LNCaP clone FGC (cell line): Measurements from ENCODE around the gene TMEM132D.
"Not testable (repeated sequence)": the region's sequence is repeated elsewhere in the genome, so short reads cannot be mapped to it uniquely, and the experiment has no call there.

ENCODE experiments used
- DNase-seq: peaks from one replicate; pipeline ENCODE4 v3.0.0-alpha.2; 2011; ENCODE audit warnings: low read depth
- H3K4me3 ChIP-seq: 2 replicates; pipeline ENCODE4 v1.5.1; 2011; ENCODE audit warnings: mild to moderate bottlenecking, low read depth, low read length, control low read depth
- TF ChIP-seq, protein P1 (sequence below): IDR thresholded peaks from 2 replicates; pipeline ENCODE4 v1.5.1; 2012; ENCODE audit warnings: mild to moderate bottlenecking; ENCODE audit not compliant: control insufficient read depth, insufficient read depth; ENCODE audit errors: extremely low read depth

The TMEM132D gene

DNA sequence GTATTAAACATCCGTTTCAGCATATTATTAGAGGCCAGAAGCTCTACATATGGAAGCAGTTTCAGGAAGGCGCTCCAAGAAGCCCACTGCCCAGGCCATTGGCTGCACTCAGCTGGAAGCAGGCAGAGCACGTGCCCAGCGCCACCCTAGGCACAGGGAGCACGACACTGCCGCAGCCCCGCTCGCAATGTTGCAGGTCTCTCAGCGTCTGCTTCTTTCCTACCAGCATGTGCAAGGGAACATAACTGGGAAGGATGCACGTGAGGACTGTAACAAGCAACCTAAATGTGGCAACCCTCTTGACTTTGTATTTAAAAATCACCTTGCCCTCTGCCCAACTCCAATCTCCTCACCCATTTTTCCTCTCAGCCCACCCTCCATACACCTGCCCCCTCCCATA, 3.5 kb downstream of the TMEM132D start:
- TF ChIP-seq, protein P1, sequence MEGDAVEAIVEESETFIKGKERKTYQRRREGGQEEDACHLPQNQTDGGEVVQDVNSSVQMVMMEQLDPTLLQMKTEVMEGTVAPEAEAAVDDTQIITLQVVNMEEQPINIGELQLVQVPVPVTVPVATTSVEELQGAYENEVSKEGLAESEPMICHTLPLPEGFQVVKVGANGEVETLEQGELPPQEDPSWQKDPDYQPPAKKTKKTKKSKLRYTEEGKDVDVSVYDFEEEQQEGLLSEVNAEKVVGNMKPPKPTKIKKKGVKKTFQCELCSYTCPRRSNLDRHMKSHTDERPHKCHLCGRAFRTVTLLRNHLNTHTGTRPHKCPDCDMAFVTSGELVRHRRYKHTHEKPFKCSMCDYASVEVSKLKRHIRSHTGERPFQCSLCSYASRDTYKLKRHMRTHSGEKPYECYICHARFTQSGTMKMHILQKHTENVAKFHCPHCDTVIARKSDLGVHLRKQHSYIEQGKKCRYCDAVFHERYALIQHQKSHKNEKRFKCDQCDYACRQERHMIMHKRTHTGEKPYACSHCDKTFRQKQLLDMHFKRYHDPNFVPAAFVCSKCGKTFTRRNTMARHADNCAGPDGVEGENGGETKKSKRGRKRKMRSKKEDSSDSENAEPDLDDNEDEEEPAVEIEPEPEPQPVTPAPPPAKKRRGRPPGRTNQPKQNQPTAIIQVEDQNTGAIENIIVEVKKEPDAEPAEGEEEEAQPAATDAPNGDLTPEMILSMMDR, result no peak
- no peak for DNase-seq
- no peak overlapping the region for H3K4me3 ChIP-seq

DNA sequence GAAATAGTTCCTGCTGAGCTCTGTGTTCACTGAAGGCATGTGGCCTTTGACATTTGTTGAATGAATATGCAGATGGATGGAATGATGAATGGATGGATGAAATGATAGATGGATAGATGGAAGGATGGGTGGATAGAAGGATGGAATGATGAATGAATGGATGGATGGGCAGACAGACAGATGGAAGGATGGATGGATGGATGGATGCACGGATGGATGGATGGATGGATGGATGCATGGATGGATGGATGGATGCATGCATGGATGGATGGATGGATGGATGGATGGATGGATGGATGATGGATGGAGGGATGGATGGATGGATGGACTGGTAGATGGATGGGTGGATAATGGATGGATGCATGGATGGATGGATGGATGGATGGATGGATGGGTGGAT, 4.8 kb downstream of the TMEM132D start:
- DNase-seq, H3K4me3 ChIP-seq: not testable (repeated sequence)

DNA sequence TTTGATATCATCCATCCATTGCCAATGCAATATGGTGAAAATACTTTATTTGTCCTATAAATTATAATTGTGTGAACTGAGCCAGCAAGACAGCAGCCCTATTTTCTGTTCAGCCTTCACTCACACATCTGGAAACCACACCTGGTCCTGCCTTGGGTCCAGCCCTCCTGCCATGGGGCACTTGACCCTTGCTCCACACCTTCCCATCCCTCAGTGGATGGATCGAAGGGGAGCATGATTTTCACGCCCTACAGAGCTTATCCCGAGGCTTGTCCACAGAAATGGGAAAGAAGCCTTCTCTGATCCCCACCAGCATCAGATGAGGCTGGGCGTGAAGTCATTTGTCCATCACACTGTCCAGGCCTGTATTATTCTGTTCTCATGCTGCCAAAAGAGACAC, 10.1 kb downstream of the TMEM132D start:
- no peak overlapping the region for H3K4me3 ChIP-seq
- TF ChIP-seq, protein P1, result no peak
- DNase-seq, result no peak

DNA sequence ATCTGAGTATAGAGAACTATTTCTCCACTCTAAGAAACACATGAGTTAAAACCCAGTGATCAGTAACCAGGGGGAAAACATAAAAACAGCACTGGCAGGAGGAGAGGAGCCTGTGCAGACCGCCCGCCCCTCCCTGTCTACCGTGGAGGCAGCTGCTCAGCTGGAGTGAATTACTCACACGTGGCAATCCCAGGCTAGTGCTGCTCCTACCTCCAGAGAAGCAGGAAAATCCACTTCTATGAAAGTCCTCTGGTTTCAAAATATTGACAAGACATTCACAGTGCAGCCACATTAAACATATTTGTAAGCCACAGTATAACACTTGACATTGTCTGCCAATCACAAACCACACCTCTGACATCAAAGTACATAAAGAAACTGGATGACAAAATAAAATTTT, 16.7 kb downstream of the TMEM132D start:
- TF ChIP-seq, protein P1, result no peak
- DNase-seq, result no peak
- H3K4me3 ChIP-seq, result no peak overlapping the region

DNA sequence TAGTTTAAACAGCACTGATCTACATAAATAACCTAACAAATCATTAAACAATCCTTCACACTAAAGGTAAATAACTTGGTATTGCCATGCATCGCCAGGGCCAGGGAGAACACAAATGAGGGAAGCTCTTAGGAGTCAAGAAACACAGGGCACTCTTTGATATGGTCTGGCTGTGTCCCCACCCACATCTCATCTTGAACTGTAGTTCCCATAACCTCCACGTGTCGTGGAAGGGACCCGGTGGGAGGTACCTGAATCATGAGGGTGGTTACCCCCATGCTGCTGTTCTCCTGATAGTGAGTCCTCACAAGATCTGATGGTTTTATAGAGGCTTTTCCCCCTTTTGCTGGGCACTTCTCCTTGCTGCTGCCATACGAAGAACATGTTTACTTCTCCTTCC, 17.3 kb downstream of the TMEM132D start:
- TF ChIP-seq, protein P1, result no peak
- no peak for DNase-seq

DNA sequence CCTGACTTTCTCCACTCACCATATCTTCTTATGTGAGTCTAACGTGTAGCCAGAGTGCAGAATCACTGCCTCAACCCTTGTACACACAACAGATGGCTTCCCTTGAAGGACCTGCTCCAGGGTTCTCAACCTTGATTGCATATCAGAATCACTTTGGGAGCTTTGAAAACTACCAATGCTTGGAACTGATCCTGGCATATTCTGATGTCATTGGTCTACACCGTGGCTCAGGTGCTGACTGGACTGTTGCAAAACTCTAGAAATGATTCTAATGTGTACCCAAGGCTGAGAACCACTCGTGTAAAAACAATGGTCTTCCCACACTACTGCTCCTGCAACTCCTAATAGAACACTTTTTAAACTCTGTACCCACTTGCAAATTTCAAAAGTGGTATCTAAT, 18.5 kb downstream of the TMEM132D start:
- H3K4me3 ChIP-seq, result no peak overlapping the region
- TF ChIP-seq, protein P1, result no peak
- no peak for DNase-seq

More for the DNA sequence above, 17.3 kb downstream of the TMEM132D start:
- no peak overlapping the region for H3K4me3 ChIP-seq

DNA sequence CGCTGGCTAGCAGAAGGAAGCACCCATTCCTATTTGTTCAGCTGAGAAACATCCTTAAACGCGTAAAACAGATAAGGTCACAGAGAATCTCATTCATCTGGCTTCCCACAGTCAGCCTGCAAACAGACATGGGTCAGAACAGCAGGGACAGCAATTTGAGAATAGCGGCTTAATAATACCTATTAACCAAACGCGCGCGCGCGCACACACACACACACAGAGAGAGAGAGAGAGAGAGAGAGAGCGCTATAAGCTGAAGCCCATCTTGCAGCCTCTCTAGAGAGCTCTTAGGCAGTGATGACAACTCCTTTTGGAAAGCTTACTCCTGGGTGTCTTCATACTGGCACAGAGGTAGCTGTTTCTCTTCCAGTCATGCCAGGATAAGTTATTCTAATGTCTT, 26.4 kb downstream of the TMEM132D start:
- TF ChIP-seq, protein P1, result no peak
- DNase-seq, result no peak
- H3K4me3 ChIP-seq, result no peak overlapping the region

DNA sequence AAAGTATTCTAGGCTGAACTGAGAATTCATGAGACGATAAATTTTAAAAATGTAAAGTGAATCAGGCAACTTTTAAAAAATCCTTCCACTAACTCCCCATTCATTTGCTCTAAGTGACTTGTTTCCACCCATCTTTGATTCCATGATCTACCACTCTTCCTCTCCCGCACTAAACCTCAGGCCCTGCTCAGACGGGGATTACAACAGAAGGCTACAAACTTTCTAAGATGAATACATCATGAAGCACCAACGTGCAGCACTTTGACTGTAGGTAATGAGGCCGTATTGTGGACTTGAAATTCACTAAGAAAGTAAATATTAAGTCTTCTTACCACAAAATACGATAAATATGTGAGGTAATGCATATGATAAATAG, 30.0 kb downstream of the TMEM132D start:
- TF ChIP-seq, protein P1, result no peak
- DNase-seq, result no peak
- no peak overlapping the region for H3K4me3 ChIP-seq
